GM12874 (cell line): ENCODE results near the gene GPR171.

Experiments used
- CTCF ChIP-seq: IDR thresholded peaks from 2 replicates; pipeline ENCODE4 v1.5.1; 2011; ENCODE audit warnings: low read depth, mild to moderate bottlenecking, control low read depth, low read length, moderate library complexity; ENCODE audit not compliant: insufficient read depth

GPR171 gene

GRCh38 chr3:151228666-151229040, 25.6 kb upstream of the GPR171 start:
- TF ChIP-seq CTCF, result no peak

GRCh38 chr3:151227807-151228665, 25.0 kb upstream of the GPR171 start:
- TF ChIP-seq CTCF, result peak; percentile 82

- TF ChIP-seq CTCF, result no peak
Observed at GRCh38 chr3:151227266-151227806, 24.3 kb upstream of the GPR171 start.

- TF ChIP-seq CTCF, result no peak
Observed at GRCh38 chr3:151226825-151227224, 23.8 kb upstream of the GPR171 start.

GRCh38 chr3:151226088-151226563, 23.1 kb upstream of the GPR171 start:
- no peak for TF ChIP-seq CTCF

GRCh38 chr3:151225040-151225975, 22.3 kb upstream of the GPR171 start:
- TF ChIP-seq CTCF, result no peak
